Breast epithelium (tissue), 3 donors: ENCODE data around the gene GNRH2.

ENCODE experiments used
- POLR2A ChIP-seq: fragments of 450-650 bp; IDR thresholded peaks from one replicate; pipeline ENCODE4 v1.6.1; 2016; ENCODE audit warnings: antibody characterized with exemption, mild to moderate bottlenecking, moderate library complexity
- POLR2AphosphoS5 ChIP-seq, 3 donors: sonication (generic); formaldehyde crosslinking; IDR thresholded peaks; one replicate each; pipeline ENCODE4 v1.6.1; 2017; ENCODE audit warnings: antibody characterized with exemption in 3 of 3
- TF ChIP-seq, protein P1 (sequence below), 3 donors: fragments of 450-650 bp; IDR thresholded peaks; one replicate each; pipeline ENCODE4 v1.5.1; 2016 to 2017; ENCODE audit warnings: antibody characterized with exemption in 3 of 3, mild to moderate bottlenecking in 3 of 3, moderate library complexity in 3 of 3

- TF ChIP-seq, protein P1, sequence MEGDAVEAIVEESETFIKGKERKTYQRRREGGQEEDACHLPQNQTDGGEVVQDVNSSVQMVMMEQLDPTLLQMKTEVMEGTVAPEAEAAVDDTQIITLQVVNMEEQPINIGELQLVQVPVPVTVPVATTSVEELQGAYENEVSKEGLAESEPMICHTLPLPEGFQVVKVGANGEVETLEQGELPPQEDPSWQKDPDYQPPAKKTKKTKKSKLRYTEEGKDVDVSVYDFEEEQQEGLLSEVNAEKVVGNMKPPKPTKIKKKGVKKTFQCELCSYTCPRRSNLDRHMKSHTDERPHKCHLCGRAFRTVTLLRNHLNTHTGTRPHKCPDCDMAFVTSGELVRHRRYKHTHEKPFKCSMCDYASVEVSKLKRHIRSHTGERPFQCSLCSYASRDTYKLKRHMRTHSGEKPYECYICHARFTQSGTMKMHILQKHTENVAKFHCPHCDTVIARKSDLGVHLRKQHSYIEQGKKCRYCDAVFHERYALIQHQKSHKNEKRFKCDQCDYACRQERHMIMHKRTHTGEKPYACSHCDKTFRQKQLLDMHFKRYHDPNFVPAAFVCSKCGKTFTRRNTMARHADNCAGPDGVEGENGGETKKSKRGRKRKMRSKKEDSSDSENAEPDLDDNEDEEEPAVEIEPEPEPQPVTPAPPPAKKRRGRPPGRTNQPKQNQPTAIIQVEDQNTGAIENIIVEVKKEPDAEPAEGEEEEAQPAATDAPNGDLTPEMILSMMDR (IDR thresholded peaks at IDR 0.05): no peak
- no peak for TF ChIP-seq POLR2AphosphoS5 (IDR thresholded peaks at IDR 0.05)
- TF ChIP-seq POLR2A: no peak
Measured at GRCh38 chr20:3047486-3048419, 4.3 kb downstream of the GNRH2 start.
